ACC112 (cell line): Measurements from ENCODE around the gene TNRC6C.
A peak's percentile ranks its signal among the peaks of the same experiment; 100 is the strongest.

Experiments
- H2AFZ ChIP-seq: fragments of 200-600 bp; sonication (generic); one replicate; pipeline ENCODE4 v1.6.0; 2017; ENCODE audit warnings: antibody characterized with exemption, low read length; ENCODE audit not compliant: unreplicated experiment
- H3K27ac ChIP-seq: fragments of 200-600 bp; sonication (generic); 2 replicates; pipeline ENCODE4 v1.5.1; 2014; ENCODE audit warnings: low read depth, mild to moderate bottlenecking, antibody characterized with exemption, low read length, moderate library complexity
- H3K27me3 ChIP-seq: fragments of 200-600 bp; sonication (generic); 2 replicates; pipeline ENCODE4 v1.6.1; 2014; ENCODE audit warnings: mild to moderate bottlenecking, antibody characterized with exemption, low read length, moderate library complexity, mixed read lengths; ENCODE audit not compliant: insufficient read depth
- H3K36me3 ChIP-seq: fragments of 200-600 bp; sonication (generic); 2 replicates; pipeline ENCODE4 v1.6.1; 2016; ENCODE audit warnings: mild to moderate bottlenecking, antibody characterized with exemption, low read length, moderate library complexity, mixed read lengths; ENCODE audit not compliant: insufficient read depth
- H3K4me1 ChIP-seq: fragments of 200-600 bp; sonication (generic); one replicate; pipeline ENCODE4 v1.6.1; 2016; ENCODE audit warnings: low read length, mixed read lengths; ENCODE audit not compliant: insufficient read depth, unreplicated experiment, control insufficient read depth
- H3K4me3 ChIP-seq: fragments of 200-600 bp; sonication (generic); 2 replicates; pipeline ENCODE4 v1.5.1; 2014; ENCODE audit warnings: mild to moderate bottlenecking, low read depth, low read length
- H3K79me2 ChIP-seq: fragments of 200-600 bp; sonication (generic); one replicate; pipeline ENCODE4 v1.6.0; 2016; ENCODE audit warnings: low read length; ENCODE audit not compliant: control insufficient read depth, unreplicated experiment, insufficient read depth

TNRC6C gene

GRCh38 chr17:78034429-78035091, 76.1 kb downstream of the TNRC6C start:
- Histone ChIP-seq H3K36me3 (no peaks in the 10 kb centered on the region), H2AFZ (no peak overlapping the region), H3K27me3 (no peaks in the 10 kb centered on the region), H3K4me1 (peaks cover 21% of the 10 kb centered on the region), H3K27ac (peak overlapping the region; percentile 59), H3K79me2 (no peaks in the 10 kb centered on the region), H3K4me3 (no peak overlapping the region)

- H3K27me3 ChIP-seq, result no peaks in the 10 kb centered on the region
- no peaks in the 10 kb centered on the region for H3K79me2 ChIP-seq
- no peak overlapping the region for H3K4me3 ChIP-seq
- H3K27ac ChIP-seq, result no peak overlapping the region
- H3K36me3 ChIP-seq, result no peaks in the 10 kb centered on the region
- H3K4me1 ChIP-seq, result peaks cover 28% of the 10 kb centered on the region
- H2AFZ ChIP-seq, result no peak overlapping the region
Measured at GRCh38 chr17:78037280-78037679, 78.8 kb downstream of the TNRC6C start.

GRCh38 chr17:78038748-78039288, 80.3 kb downstream of the TNRC6C start:
- H3K4me3 ChIP-seq, result no peak overlapping the region
- peaks cover 23% of the 10 kb centered on the region for H3K4me1 ChIP-seq
- peaks cover 4% of the 10 kb centered on the region for H3K79me2 ChIP-seq
- no peaks in the 10 kb centered on the region for H3K27me3 ChIP-seq
- no peak overlapping the region for H3K27ac ChIP-seq
- no peaks in the 10 kb centered on the region for H3K36me3 ChIP-seq
- H2AFZ ChIP-seq, result no peak overlapping the region

GRCh38 chr17:78039581-78039980, 81.1 kb downstream of the TNRC6C start:
- H3K79me2 ChIP-seq, result peaks cover 4% of the 10 kb centered on the region
- no peak overlapping the region for H3K27ac ChIP-seq
- no peak overlapping the region for H2AFZ ChIP-seq
- no peaks in the 10 kb centered on the region for H3K27me3 ChIP-seq
- no peaks in the 10 kb centered on the region for H3K36me3 ChIP-seq
- no peak overlapping the region for H3K4me3 ChIP-seq
- peaks cover 18% of the 10 kb centered on the region for H3K4me1 ChIP-seq

- H3K27me3 ChIP-seq, result no peaks in the 10 kb centered on the region
- peak overlapping the region; percentile 89 for H3K4me3 ChIP-seq
- peaks cover 10% of the 10 kb centered on the region for H3K4me1 ChIP-seq
- peak overlapping the region; percentile 78 for H3K27ac ChIP-seq
- peak overlapping the region; percentile 92 for H2AFZ ChIP-seq
- peaks cover 4% of the 10 kb centered on the region for H3K79me2 ChIP-seq
- H3K36me3 ChIP-seq, result 0 out of 2 replicates have a peak, but pooled peaks cover 2% of the 10 kb centered on the region
Measured at GRCh38 chr17:78040440-78041385, 82.2 kb downstream of the TNRC6C start.

GRCh38 chr17:78041386-78042179, 83.1 kb downstream of the TNRC6C start:
- Histone ChIP-seq H2AFZ (peak overlapping the region; percentile 92), H3K4me3 (peak overlapping the region; percentile 89), H3K27me3 (no peaks in the 10 kb centered on the region)

GRCh38 chr17:78042542-78042941, 84.0 kb downstream of the TNRC6C start:
- H3K4me3 ChIP-seq, result no peak overlapping the region
- 0 out of 2 replicates have a peak, but pooled peaks cover 2% of the 10 kb centered on the region for H3K36me3 ChIP-seq
- H3K27ac ChIP-seq, result no peak overlapping the region
- H3K27me3 ChIP-seq, result no peaks in the 10 kb centered on the region
- no peak overlapping the region for H2AFZ ChIP-seq
- peaks cover 10% of the 10 kb centered on the region for H3K4me1 ChIP-seq
- H3K79me2 ChIP-seq, result peaks cover 4% of the 10 kb centered on the region

More at GRCh38 chr17:78041386-78042179, 83.1 kb downstream of the TNRC6C start:
- Histone ChIP-seq H3K4me1 (peaks cover 10% of the 10 kb centered on the region), H3K36me3 (0 out of 2 replicates have a peak, but pooled peaks cover 2% of the 10 kb centered on the region), H3K27ac (peak overlapping the region; percentile 78), H3K79me2 (peaks cover 4% of the 10 kb centered on the region)

- peaks cover 10% of the 10 kb centered on the region for H3K4me1 ChIP-seq
- no peaks in the 10 kb centered on the region for H3K27me3 ChIP-seq
- H2AFZ ChIP-seq, result no peak overlapping the region
- 0 out of 2 replicates have a peak, but pooled peaks cover 2% of the 10 kb centered on the region for H3K36me3 ChIP-seq
- no peak overlapping the region for H3K4me3 ChIP-seq
- no peak overlapping the region for H3K27ac ChIP-seq
- H3K79me2 ChIP-seq, result peaks cover 4% of the 10 kb centered on the region
Measured at GRCh38 chr17:78043031-78043430, 84.5 kb downstream of the TNRC6C start.

- Histone ChIP-seq H3K27ac (no peak overlapping the region), H3K4me1 (peaks cover 10% of the 10 kb centered on the region), H3K27me3 (no peaks in the 10 kb centered on the region), H3K79me2 (peaks cover 4% of the 10 kb centered on the region), H2AFZ (no peak overlapping the region), H3K4me3 (no peak overlapping the region), H3K36me3 (0 out of 2 replicates have a peak, but pooled peaks cover 9% of the 10 kb centered on the region)
Measured at GRCh38 chr17:78044280-78044835, 85.9 kb downstream of the TNRC6C start.

- Histone ChIP-seq H3K36me3 (0 out of 2 replicates have a peak, but pooled peaks cover 15% of the 10 kb centered on the region), H3K27ac (no peak overlapping the region), H3K79me2 (peaks cover 4% of the 10 kb centered on the region), H3K27me3 (no peaks in the 10 kb centered on the region), H3K4me1 (peaks cover 10% of the 10 kb centered on the region), H3K4me3 (no peak overlapping the region), H2AFZ (no peak overlapping the region)
Measured at GRCh38 chr17:78045316-78045715, 86.8 kb downstream of the TNRC6C start.
